ENCODE data around the gene CD82. TPM values are rescaled to one million over a fixed set of nuclear protein-coding genes. Genes with fewer than 3 reads are reported as not detected.

The CD82 gene
- total RNA-seq, 4 donors from 2014 or later: 10.2 to 26.3 (median 20.8) TPM

- intact Hi-C loops (cut with DNase I; ENCODE audit: low total_unique reads): no loop called here
- no peak overlapping the region for H3K27ac ChIP-seq
- no peak overlapping the region for H3K4me3 ChIP-seq
- DNase-seq: no peak
- H3K4me1 ChIP-seq: no peaks in the 10 kb centered on the region
- no peaks in the 10 kb centered on the region for H3K9me3 ChIP-seq
- TF ChIP-seq POLR2A (IDR thresholded peaks at IDR 0.05) (no peak), CTCF (IDR thresholded peaks at IDR 0.05) (no peak)
- H3K36me3 ChIP-seq: no peaks in the 10 kb centered on the region
- no peaks in the 10 kb centered on the region for H3K27me3 ChIP-seq
Observed at GRCh38 chr11:44582641-44583352, 17.3 kb downstream of the CD82 start.

DNA sequence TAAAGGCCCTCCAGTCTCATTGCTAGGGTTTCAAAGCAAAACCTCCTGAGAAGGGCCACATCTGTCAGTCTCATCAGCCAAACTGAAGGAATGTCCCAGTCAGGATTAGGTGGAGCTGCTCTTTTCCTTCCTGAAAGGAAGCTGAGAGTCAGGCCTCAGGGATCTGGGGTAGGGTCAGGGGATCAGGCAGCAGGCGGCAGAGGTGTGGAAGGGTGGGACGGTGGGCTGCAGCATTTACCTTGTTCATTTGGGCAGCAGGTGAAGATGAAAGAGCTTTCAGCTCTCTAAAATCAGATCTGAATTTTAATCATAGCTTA, 17.8 kb downstream of the CD82 start:
- Histone ChIP-seq H3K27me3 (no peaks in the 10 kb centered on the region), H3K9me3 (no peaks in the 10 kb centered on the region), H3K36me3 (no peaks in the 10 kb centered on the region), H3K4me1 (no peaks in the 10 kb centered on the region), H3K4me3 (no peak overlapping the region), H3K27ac (no peak overlapping the region)
- intact Hi-C loops (cut with DNase I; ENCODE audit: low total_unique reads): no loop called here
- no peak for TF ChIP-seq POLR2A (IDR thresholded peaks at IDR 0.05)
- no peak for TF ChIP-seq CTCF (IDR thresholded peaks at IDR 0.05)
- DNase-seq: no peak

DNA sequence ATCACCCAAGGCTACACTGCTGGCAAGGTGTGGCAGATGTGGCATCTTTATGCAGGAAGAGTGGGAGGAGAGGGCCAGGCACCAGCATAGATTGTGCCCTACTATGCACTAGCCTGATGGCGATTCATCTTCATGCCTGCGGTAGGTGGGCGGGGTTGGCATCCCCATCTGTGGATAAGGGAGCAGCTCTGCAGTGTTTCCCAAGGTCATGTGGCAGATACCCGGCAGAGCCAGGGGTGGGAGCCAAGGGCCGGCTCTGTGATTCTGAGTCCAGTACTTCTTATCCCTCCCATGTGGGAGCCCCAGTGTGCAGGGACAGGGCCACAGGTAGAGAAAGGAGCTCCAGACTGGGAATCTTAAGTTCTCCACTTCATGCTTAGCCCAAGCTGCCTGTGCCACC, 20.0 kb downstream of the CD82 start:
- H3K36me3 ChIP-seq: no peaks in the 10 kb centered on the region
- no peak overlapping the region for H3K27ac ChIP-seq
- no peaks in the 10 kb centered on the region for H3K9me3 ChIP-seq
- H3K4me1 ChIP-seq: no peaks in the 10 kb centered on the region
- H3K27me3 ChIP-seq: no peaks in the 10 kb centered on the region
- no peak for DNase-seq
- no peak overlapping the region for H3K4me3 ChIP-seq
- TF ChIP-seq POLR2A (IDR thresholded peaks at IDR 0.05) (no peak), CTCF (IDR thresholded peaks at IDR 0.05) (no peak)
- intact Hi-C loops (cut with DNase I; ENCODE audit: low total_unique reads): no loop called here

DNA sequence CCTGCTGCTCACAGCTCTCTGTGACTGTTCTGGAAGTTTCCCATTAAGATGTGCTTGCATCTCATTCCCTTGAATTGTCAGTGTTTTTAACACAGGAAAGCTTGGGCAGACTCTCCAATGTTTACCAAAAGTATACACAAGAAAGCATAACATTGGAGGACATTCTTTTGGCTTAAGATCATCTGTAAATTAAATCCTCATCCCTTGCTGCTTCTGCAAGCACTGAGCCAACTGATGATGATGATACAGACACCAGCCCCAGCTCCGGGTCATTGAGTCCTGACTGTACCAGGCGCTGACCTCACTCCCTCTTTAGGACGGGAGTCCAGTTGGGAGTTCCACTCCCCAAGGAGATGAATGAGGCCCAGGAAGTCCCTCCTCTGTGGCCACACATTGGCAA, 23.8 kb downstream of the CD82 start:
- no peak for DNase-seq
- no peaks in the 10 kb centered on the region for H3K4me1 ChIP-seq

GRCh38 chr11:44590769-44591168, 25.3 kb downstream of the CD82 start:
- no peak for DNase-seq
- Histone ChIP-seq H3K4me1 (no peaks in the 10 kb centered on the region), H3K27me3 (no peaks in the 10 kb centered on the region), H3K27ac (no peak overlapping the region), H3K36me3 (no peaks in the 10 kb centered on the region), H3K4me3 (no peak overlapping the region), H3K9me3 (no peaks in the 10 kb centered on the region)
- intact Hi-C loops (cut with DNase I; ENCODE audit: low total_unique reads): no loop called here
- TF ChIP-seq POLR2A (IDR thresholded peaks at IDR 0.05) (no peak), CTCF (IDR thresholded peaks at IDR 0.05) (no peak)

More for the DNA sequence above, 23.8 kb downstream of the CD82 start:
- Histone ChIP-seq H3K27ac (no peak overlapping the region), H3K9me3 (no peaks in the 10 kb centered on the region), H3K36me3 (no peaks in the 10 kb centered on the region), H3K4me3 (no peak overlapping the region), H3K27me3 (no peaks in the 10 kb centered on the region)
- no peak for TF ChIP-seq CTCF (IDR thresholded peaks at IDR 0.05)
- no peak for TF ChIP-seq POLR2A (IDR thresholded peaks at IDR 0.05)
- intact Hi-C loops (cut with DNase I; ENCODE audit: low total_unique reads): no loop called here
